GM18502 (cell line): Measurements from ENCODE around the gene FER.
"Not testable (repeated sequence)": the region's sequence is repeated elsewhere in the genome, so short reads cannot be mapped to it uniquely, and the experiment has no call there.

ENCODE experiments used
- ATAC-seq: cut with Tn5 transposase; IDR thresholded peaks from one replicate; pipeline ENCODE4 v1.9.1; 2021; ENCODE audit warnings: mild to moderate bottlenecking; ENCODE audit not compliant: unreplicated experiment, poor library complexity

FER gene

DNA sequence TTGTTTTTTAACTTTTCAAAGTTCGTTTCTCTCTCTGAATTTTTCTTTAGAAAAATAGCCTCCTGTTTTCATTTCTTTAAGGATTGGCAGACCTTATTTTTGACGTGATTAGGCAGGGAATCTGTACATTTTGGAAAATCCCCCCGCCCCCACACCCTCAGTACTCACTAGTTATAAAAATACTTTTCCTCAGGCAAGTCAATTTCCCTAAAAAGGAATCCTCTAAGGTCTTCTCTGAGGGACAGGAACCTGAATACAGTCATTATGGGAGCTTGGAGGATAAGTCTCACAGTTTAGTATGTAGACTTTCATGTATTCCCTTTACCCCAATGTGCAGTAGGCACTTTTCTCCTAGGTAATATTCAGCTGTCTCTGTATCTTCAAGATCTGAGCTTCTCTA is 3.9 kb upstream of the FER start:
- ATAC-seq: no peak

DNA sequence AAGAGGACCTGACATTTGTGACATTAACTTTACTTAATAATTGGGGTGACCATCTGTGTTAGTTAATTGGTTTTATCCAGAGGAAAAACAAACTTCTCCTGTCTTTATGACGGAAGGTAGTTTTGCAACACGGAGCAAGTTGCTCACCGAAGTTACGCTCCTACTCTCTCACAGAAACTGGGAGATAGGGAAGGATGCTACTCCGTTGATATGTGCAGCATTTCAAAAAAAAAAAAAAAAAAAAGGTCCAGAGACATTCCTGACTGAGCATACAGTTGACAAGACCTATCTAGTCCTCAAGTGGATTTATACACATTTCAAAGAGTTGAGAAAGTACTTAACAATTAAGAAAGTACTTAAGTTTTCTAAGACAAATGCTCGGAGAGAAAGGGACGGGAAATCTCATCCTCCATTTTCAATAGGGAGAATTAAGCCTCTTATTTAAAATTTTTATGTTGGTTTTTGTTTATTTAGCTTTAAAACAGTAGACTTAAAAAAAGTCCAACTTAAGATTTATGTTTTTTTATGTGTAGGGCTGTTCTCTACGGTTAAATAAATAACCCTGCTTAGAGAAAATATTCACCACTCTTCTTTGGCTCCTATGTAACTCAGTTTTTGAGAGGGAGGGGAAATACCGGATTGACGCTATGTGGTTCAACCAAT is 455 bp upstream of the FER start:
- no peak for ATAC-seq

DNA sequence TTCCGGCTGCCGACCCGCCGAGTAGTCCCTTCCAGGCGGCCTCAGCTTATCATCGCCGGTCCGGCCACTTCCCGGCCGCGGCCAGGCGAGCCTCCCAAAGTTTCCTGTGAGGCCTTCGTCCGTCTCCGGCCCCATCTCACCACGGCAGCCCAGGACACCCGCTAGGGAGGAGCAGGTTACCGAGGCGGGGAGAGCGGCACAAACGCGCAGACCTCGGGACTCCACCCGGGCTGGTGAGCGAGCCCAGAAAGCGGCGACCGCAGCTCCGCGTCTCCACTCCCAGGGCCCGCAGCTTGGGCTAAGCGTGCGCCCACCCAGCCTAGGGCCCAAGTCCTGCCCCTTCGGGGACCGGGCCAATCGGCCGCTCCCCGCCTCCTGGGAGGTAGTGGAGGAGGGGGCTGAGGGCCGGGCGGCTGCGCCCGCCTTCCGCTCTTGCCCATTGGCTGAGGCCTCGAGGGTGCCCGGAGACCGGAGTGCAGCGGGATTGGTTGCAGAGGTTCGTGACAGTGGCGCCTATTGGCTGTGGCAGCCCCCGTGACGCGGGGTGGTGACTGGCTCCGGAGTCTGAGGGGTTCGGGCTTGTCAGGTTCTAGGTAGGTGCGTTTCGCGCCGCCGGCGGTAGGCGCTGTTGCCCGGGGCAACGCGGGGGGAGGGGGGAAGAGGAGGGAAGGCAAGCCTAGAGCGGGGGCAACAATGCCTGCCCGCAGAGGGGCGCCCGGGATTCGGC is 867 bp downstream of the FER start:
- ATAC-seq: peak; percentile 95

DNA sequence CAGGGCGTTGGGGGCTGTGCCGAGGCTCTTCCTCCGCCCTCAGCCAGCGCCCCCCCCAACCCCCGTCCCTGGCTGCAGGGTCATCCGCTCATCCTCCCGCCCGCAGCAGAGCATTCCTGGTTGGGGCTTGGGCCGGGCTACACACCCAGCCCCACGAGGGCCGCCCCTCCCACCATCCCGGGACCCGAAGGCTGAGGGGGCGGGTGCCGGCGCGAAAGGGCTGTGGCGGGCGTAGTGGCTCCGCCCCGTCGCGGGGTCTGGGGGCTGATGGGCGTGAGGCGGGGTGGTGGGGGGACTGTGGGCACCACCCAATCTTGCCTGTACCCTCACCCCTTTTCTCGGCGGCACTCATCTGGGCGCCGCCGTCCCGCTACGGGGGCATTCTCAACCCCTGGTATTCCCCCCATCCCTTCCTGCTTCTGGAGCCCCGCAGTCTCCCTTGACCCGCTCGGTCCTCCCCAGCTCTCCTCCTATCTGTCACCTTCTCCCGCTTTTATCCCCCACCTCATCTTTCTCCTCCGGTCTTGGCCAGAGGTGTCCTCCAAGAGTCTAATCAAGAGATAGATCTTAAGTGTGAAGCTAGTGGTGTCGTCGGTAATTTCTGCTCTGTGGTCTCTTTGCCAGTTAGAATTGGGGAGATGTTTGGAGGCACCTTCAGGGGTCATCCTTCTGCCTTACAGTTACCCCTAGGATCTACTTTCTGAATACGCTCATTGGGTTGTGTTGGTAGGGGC is 1.6 kb downstream of the FER start:
- peak; percentile 40 for ATAC-seq

DNA sequence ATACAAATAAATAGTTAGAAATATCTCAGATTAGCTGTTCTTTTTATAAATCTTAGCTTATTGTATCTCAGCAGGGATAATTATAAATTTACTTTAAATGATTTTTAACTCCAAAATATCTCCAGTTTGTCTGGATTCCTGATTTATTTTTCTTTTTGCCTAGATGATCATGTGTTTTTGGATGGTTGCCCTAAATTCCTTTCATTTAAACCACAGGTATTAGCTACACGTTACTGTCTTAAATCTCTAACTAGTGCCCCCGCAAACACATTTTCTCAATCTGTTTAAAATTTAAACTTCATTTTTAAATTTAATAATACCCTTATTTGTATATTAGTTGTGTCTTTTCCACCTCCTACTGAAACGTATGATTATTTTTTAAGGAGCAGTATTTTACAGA is 5.6 kb downstream of the FER start:
- ATAC-seq: no peak

DNA sequence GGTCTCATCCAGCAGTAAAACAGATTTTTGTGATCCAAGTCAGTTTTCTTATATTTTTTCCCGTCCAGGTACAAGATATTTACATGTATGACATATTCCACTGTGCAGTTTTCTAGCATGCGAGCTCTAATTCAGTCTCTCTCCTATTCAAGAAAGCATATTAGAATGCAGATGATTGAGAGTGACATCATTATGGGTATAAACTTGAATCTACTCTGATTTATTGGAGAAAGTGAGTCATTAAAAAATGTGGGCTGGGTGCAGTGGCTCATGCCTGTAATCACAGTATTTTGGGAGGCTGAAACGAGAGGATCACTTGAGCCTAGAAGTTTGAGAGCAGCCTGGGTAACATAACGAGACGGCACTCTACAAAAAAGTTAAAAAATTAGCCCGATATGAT is 6.2 kb downstream of the FER start:
- ATAC-seq: no peak

DNA sequence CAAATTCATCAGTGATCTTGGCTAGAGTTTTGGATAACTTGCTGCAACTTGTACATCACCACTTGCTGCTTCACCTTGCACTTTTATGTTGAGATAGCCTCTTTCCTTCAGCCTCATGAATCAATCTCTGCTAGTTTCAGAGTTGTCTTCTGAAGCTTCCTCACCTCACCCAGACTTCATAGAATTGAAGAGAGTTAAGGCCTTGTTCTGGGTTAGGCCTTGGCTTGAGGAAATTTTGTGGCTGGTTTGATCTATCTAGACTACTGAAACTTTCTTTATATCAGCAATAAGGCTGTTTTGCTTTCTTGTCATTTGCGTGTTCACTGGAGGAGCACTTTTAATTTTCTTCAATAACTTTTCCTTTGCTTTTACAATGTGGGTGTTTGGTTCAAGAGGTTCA is 12.8 kb downstream of the FER start:
- ATAC-seq: no peak

DNA sequence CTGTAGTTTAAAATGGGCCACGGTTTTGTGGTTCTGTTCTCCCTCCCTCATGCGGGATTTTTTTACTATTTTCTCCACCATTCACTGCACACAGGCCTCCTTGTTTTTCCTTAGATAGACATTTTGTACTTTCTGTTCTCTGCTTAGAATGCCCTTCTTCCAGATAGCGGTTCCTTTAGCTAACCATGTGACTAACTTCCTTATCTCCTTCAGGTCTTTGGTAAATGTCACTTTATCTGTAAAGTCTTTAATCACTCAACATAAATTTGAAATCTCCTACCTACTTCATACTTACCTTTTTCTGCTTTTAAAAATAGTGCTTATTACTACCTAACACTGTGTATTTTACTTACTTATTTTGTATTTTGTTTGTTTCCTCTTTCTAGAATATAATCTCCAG is 15.0 kb downstream of the FER start:
- ATAC-seq: no peak

DNA sequence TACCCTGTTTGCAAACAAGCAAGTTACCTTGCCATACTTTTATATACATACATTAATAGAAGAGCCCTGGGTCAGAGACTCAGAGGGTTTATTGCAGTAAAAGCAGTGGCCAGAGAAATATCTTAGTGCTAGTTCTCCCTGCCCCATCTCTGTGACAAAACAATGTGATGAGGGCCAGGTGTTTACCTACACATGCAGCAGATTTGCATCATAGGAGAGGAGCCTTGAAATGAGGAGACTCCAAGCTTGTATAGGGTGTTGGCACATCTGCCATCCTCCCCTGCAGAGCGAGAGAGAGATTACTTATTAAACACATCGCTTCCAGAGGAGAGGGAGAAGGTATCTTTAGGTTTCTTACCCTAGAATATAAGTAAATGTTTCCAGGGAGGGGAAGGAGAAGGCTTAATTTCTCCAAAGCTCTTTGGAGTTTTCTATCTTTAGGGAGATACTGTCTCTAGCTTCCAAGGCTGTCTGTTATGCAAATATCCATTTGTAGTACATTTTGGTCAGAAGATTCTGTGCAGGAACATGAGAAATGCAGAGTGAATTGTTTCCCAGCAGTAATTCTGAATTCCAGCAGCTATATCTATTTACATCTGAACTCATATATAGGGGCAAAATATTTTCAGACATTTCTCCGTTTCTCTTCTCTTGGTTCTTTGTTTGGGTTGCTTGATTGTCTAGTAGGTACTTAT is 15.7 kb downstream of the FER start:
- ATAC-seq: no peak

DNA sequence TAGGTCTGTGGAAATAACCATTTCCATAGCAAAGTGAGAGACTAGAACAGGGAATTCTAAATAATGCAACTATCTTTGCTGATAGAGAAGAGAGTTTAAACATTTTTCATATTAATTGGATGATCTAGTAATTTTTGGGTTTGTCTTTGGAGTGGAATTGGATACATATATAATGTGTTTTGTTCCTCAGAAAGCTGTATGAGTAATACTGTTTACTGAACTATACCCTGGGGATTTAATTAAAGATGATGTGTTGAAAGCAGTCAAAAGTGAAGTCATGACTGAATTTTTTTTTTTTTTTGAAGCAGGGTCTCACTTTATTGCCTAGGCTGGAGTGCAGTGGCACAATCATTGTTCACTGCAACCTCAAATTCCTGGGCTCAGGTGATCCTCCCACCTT is 17.9 kb downstream of the FER start:
- no peak for ATAC-seq

DNA sequence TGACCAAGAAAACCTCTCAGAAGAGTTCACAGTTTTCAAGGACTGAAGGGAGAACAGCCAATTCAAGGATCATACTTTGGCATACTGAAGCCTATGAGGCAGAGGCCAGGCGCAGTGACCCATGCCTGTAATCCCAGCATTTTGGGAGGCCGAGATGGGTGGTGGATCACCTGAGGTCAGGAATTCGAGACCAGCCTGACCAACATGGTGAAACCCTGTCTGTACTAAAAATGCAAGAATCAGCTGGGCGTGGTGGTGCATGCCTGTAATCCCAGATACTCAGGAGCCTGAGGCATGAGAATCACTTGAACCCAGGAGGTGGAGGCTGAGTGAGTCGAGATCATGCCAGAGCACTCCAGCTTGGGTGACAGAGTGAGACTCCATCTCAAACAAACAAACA is 19.2 kb downstream of the FER start:
- not testable (repeated sequence) for ATAC-seq

DNA sequence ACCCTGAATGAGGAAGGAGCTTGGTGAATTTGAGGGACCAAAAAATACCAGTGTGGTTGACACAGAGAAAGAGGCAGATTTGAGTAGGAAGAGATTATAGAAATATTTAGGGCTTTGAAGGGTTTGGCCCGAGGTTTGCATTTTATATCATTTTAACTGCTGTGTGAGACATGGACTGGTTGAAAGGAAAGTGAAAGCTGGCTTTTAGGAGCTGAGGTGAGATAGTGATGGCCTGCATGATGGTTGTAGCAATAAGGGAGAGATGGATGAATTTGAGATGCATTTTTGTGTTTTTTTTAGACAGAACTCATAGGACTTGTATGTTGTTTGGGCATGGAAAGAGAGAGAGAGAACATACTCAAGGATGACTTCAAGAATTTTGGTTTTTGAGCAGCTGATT is 21.7 kb downstream of the FER start:
- peak; percentile 74 for ATAC-seq

DNA sequence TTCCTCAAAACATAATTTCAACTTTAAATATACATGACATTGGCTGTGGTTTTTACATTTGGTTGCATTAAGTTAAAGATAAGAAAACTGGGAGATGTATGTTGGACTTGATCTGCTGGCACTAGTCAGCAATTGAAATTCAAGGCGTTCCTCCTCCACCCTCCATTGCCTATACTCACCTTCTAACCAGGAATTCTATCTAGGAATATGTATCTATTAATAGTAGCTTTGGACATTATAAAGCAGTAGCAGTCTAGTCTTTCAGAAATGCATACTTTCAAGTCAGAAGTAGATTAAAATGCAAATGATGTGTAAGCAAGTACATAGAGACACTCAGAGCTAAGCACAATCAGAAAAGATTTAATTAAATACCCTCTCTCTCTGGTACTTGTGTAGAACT is 24.9 kb downstream of the FER start:
- no peak for ATAC-seq

DNA sequence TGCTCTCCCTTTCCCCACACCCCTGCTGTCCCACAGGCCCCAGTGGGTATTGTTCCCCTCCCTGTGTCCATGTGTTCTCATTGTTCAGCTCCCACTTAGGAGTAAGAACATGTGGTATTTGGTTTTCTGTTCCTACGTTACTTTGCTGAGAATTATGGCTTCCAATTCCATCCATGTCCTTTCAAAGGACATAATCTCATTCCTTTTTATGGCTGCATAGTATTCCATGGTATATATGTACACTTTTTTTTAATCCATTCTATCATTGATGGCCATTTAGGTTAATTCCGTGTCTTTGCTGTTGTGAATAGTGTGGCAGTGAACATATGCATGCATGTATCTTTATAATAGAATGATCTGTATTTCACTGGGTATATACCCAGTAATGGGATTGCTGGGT is 25.6 kb downstream of the FER start:
- ATAC-seq: no peak

DNA sequence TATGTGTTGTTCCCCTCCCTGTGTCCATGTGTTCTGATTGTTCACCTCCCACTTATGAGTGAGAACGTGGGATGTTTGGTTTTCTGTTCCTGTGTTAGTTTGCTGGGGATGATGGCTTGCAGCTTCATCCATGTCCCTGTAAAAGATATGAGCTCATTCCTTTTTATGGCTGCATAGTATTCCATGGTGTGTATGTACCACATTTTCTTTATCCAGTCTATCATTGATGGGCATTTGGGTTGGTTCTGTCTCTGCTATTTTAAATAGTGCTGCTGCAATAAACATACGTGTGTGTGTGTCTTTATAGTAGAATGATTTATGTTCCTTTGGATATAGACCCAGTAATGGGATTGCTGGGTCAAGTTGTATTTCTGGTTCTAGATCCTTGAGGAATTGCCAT is 26.4 kb downstream of the FER start:
- not testable (repeated sequence) for ATAC-seq

DNA sequence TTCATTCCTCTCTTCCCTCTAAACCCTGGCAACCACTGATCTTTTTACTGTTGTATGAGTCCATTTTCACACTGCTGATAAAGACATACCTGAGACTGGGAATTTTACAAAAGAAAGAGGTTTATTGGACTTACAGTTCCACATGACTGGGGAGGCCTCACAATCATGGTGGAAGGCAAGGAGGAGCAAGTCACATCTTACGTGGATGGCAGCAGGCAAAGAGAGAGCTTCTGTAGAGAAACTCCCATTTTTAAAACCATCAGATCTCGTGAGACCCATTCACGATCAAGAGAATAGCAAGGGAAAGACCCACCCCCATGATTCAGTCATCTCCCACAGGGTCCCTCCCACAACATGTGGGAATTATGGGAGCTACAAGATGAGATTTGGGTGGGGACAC is 29.9 kb downstream of the FER start:
- ATAC-seq: not testable (repeated sequence)

DNA sequence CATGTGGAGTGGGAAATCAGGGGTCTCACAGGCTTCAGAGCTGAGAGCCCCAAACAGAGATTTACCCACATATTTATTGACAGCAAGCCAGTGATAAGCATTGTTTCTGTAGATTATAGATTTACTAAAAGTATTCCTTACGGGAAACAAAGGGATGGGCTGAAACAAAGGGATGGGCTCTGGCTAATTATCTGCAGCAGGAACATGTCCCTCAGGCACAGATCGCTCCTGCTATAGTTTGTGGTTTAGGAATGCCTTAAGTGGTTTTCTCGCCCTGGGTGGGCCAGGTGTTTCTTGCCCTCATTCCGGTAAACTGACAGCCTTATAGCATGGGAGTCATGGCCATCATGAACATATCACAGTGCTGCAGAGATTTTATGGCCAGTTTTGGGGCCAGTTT is 36.9 kb downstream of the FER start:
- not testable (repeated sequence) for ATAC-seq

DNA sequence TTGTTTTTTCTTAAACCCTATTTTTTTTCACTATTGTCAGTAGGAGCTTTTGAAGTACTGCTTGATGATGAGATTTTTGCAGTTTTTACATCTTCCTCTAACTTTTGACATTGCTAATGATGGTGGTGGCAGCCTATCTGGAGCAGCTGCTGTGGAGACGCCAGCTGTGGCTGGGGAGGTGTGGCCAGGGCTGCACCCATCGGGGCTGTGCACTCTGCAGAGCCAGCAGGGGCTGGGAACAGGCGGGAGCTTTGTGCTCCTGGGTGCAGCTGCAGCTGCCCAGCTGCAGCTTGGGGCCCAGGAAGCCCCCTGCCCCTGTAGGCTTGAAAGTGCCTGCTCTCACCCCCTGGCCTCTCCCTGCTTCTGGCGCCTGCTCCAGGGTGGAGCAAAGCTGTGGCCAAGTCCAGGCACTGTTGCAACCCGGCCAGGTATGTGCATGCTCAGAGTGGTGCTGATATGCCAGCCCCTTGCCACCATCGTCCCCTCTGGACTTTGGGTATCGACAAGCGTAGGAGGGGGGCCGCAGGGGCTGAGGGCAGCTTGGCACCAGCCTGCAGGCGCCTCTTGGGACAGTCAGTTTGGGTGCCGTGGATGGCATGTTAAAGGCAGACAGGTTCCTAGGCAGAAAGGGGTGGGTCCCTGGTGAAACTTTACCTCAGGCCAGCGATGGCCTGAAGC is 39.2 kb downstream of the FER start:
- ATAC-seq: no peak

DNA sequence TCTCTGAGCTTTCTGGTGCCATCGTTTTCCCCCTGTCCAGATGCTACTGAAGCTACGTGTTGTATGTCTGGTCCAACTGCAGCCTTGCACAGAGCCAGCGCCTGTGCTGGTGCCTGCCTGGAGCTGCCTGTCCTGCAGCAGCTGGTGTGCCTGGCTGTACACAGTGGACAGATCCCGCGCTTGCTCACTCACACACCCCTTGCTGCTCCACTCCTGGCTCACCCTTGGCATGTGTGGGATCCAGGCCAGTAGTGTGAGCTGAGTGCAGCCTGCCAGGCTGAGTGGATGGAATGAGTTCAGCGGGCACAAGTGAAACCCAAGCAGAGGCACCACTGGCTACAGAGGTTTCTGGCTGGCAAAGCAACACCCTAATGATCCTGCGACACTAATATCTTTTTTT is 40.4 kb downstream of the FER start:
- ATAC-seq: no peak

DNA sequence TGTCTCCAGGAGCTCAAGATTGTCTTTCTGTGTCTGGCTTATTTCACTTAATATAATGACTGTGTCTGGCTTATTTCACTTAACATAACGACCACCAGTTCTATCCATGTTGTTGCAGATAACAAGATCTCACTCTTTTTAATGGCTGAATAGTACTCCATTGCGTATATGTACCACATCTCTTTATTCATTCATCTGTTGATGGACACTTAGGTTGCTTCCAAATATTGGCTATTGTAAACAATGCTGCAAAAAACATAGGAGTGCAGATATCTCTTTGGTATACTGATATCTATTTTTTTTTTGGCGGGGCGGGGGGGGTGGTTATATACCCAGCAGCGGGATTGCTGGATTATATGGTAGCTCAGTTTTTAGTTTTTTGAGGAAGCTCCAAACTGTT is 45.5 kb downstream of the FER start:
- no peak for ATAC-seq
